Measurements from ENCODE around the gene HSP90B1.

Gene HSP90B1

GRCh38 chr12:103929784-103930033, 501 bp upstream of the HSP90B1 start:
- Histone ChIP-seq H3K36me3 (ENCODE audit: insufficient read depth, low read length) (peaks cover 26% of the 10 kb centered on the region), H3F3A (ENCODE audit: low read depth) (0 out of 2 replicates have a peak, but pooled peaks cover 3% of the 10 kb centered on the region), H3K4me1 (ENCODE audit: insufficient read depth, low read length, poor library complexity, severe bottlenecking) (peaks cover 41% of the 10 kb centered on the region), H3K79me2 (ENCODE audit: insufficient read depth, low read length) (peaks cover 45% of the 10 kb centered on the region), H3K9me2 (replicated peaks; ENCODE audit: low read depth, low read length) (no peaks in the 10 kb centered on the region), H3K4me3 (ENCODE audit: low read length, poor library complexity, severe bottlenecking) (peak overlapping the region; percentile 97), H3K4me2 (ENCODE audit: low read depth, low read length, poor library complexity, severe bottlenecking) (peak overlapping the region; percentile 89), H2AFZ (ENCODE audit: low read length) (peak overlapping the region; percentile 90), H3K9me3 (ENCODE audit: insufficient read depth, low read depth, low read length) (no peaks in the 10 kb centered on the region), H4K20me1 (ENCODE audit: insufficient read depth, low read length, poor library complexity, severe bottlenecking) (peaks cover 42% of the 10 kb centered on the region), H3K27me3 (ENCODE audit: insufficient read depth, low read length, poor library complexity, severe bottlenecking) (peaks cover 6% of the 10 kb centered on the region), H3K9ac (ENCODE audit: low read depth, low read length, poor library complexity, severe bottlenecking) (peak overlapping the region; percentile 88)
- TF ChIP-seq EZH2phosphoT487 (IDR thresholded peaks at IDR 0.05; ENCODE audit: borderline replicate concordance) (no peak), CTCF (conservative IDR thresholded peaks at IDR 0.05; ENCODE audit: low read length) (no peak)

GRCh38 chr12:103930787-103931735, 851 bp downstream of the HSP90B1 start:
- H3K4me3 ChIP-seq (ENCODE audit: low read length, poor library complexity, severe bottlenecking) = peak overlapping the region; percentile 97
- H3F3A ChIP-seq (ENCODE audit: low read depth) = 0 out of 2 replicates have a peak, but pooled peaks cover 3% of the 10 kb centered on the region
- no peaks in the 10 kb centered on the region for H3K9me3 ChIP-seq (ENCODE audit: insufficient read depth, low read depth, low read length)
- H3K9me2 ChIP-seq (replicated peaks; ENCODE audit: low read depth, low read length) = no peaks in the 10 kb centered on the region
- H2AFZ ChIP-seq (ENCODE audit: low read length) = peak overlapping the region; percentile 66; the same call in 1 of the 2 replicates
- TF ChIP-seq EZH2phosphoT487 (IDR thresholded peaks at IDR 0.05; ENCODE audit: borderline replicate concordance) = no peak
- TF ChIP-seq CTCF (conservative IDR thresholded peaks at IDR 0.05; ENCODE audit: low read length) = no peak
- H3K79me2 ChIP-seq (ENCODE audit: insufficient read depth, low read length) = peaks cover 59% of the 10 kb centered on the region
- peak overlapping the region; percentile 95 for H3K4me2 ChIP-seq (ENCODE audit: low read depth, low read length, poor library complexity, severe bottlenecking)
- peak overlapping the region; percentile 99 for H3K9ac ChIP-seq (ENCODE audit: low read depth, low read length, poor library complexity, severe bottlenecking)
- H4K20me1 ChIP-seq (ENCODE audit: insufficient read depth, low read length, poor library complexity, severe bottlenecking) = peaks cover 56% of the 10 kb centered on the region
- peaks cover 55% of the 10 kb centered on the region for H3K4me1 ChIP-seq (ENCODE audit: insufficient read depth, low read length, poor library complexity, severe bottlenecking)
- H3K36me3 ChIP-seq (ENCODE audit: insufficient read depth, low read length) = peaks cover 40% of the 10 kb centered on the region
- peaks cover 6% of the 10 kb centered on the region for H3K27me3 ChIP-seq (ENCODE audit: insufficient read depth, low read length, poor library complexity, severe bottlenecking)

- H3K9ac ChIP-seq (ENCODE audit: low read depth, low read length, poor library complexity, severe bottlenecking) = peak overlapping the region; percentile 99
- peaks cover 76% of the 10 kb centered on the region for H4K20me1 ChIP-seq (ENCODE audit: insufficient read depth, low read length, poor library complexity, severe bottlenecking)
- peaks cover 80% of the 10 kb centered on the region for H3K79me2 ChIP-seq (ENCODE audit: insufficient read depth, low read length)
- no peaks in the 10 kb centered on the region for H3K9me3 ChIP-seq (ENCODE audit: insufficient read depth, low read depth, low read length)
- no peaks in the 10 kb centered on the region for H3K9me2 ChIP-seq (replicated peaks; ENCODE audit: low read depth, low read length)
- H3K36me3 ChIP-seq (ENCODE audit: insufficient read depth, low read length) = peaks cover 61% of the 10 kb centered on the region
- H2AFZ ChIP-seq (ENCODE audit: low read length) = no peak overlapping the region
- peak overlapping the region; percentile 97 for H3K4me3 ChIP-seq (ENCODE audit: low read length, poor library complexity, severe bottlenecking)
- TF ChIP-seq CTCF (conservative IDR thresholded peaks at IDR 0.05; ENCODE audit: low read length) = no peak
- TF ChIP-seq EZH2phosphoT487 (IDR thresholded peaks at IDR 0.05; ENCODE audit: borderline replicate concordance) = no peak
- H3K4me1 ChIP-seq (ENCODE audit: insufficient read depth, low read length, poor library complexity, severe bottlenecking) = peaks cover 70% of the 10 kb centered on the region
- 0 out of 2 replicates have a peak, but pooled peaks cover 3% of the 10 kb centered on the region for H3F3A ChIP-seq (ENCODE audit: low read depth)
- H3K4me2 ChIP-seq (ENCODE audit: low read depth, low read length, poor library complexity, severe bottlenecking) = peak overlapping the region; percentile 95
- peaks cover 6% of the 10 kb centered on the region for H3K27me3 ChIP-seq (ENCODE audit: insufficient read depth, low read length, poor library complexity, severe bottlenecking)
Observed at GRCh38 chr12:103933237-103933636, 3.0 kb downstream of the HSP90B1 start.
